ENCODE measurements around the gene PTPRS. TPM values are rescaled to one million over a fixed set of nuclear protein-coding genes. Genes with fewer than 3 reads are reported as not detected.

Gene PTPRS
- 25.0 to 34.5 TPM (median 29.2 TPM) in 5 replicates for total RNA-seq (2022; extraction: Qiagen RNA extraction)

GRCh38 chr19:5340637-5341447, at the start of gene PTPRS:
Gene PTPRS (minus strand): TSS chr19:5340812. CDS start chr19:5286140, 54,672 bp downstream.

Other genes with a start within 250 kb of the PTPRS start
- not detected in 5 replicates for gene ZNRF4, start 114.6 kb upstream of the PTPRS start, total RNA-seq (2022; extraction: Qiagen RNA extraction)
- 2.2 to 3.5 TPM (median 2.6 TPM) in 5 replicates for gene TINCR, start 227.1 kb upstream of the PTPRS start, total RNA-seq (2022; extraction: Qiagen RNA extraction)

Measured in A549 treated with AZD2906 at 1 μM for 4 hours (cell line).